Uterus (tissue), 4 donors: Measurements from ENCODE around the gene PPP3CA. TPM values are rescaled to one million over a fixed set of nuclear protein-coding genes. Genes with fewer than 3 reads are reported as not detected.

Source experiments
- DNase-seq, 2 donors: peaks; one replicate each; pipeline ENCODE4 v3.0.0-alpha.2; 2019 to 2020
- H3K27ac ChIP-seq, 2 donors: fragments of 200-600 bp; sonication (generic); 1 replicate in 1 of 2; 2 replicates in 1 of 2; pipeline ENCODE4 v1.5.1; 2016 to 2018
- H3K27me3 ChIP-seq, 2 donors: fragments of 200-600 bp; sonication (generic); one replicate each; pipeline ENCODE4 v1.5.1; 2018 to 2019; ENCODE audit warnings: control low read depth in 1 of 2
- H3K36me3 ChIP-seq, 2 donors: fragments of 200-600 bp; sonication (generic); one replicate each; pipeline ENCODE4 v1.5.1; 2019; ENCODE audit warnings: control low read depth in 1 of 2
- H3K4me1 ChIP-seq, 2 donors: fragments of 200-600 bp; sonication (generic); one replicate each; pipeline ENCODE4 v1.5.1; 2018 to 2019; ENCODE audit warnings: control low read depth in 1 of 2
- H3K4me3 ChIP-seq, 2 donors: fragments of 200-600 bp; sonication (generic); 1 replicate in 1 of 2; 2 replicates in 1 of 2; pipeline ENCODE4 v1.5.1; 2018 to 2019; ENCODE audit warnings: mild to moderate bottlenecking in 1 of 2
- H3K9me3 ChIP-seq, 2 donors: fragments of 200-600 bp; sonication (generic); one replicate each; pipeline ENCODE4 v1.5.1; 2019; ENCODE audit warnings: control low read depth in 1 of 2
- CTCF ChIP-seq, 4 experiments: fragments of 200-600 bp in 2 of 4; fragments of 450-650 bp in 2 of 4; sonication (generic) in 2 of 4; IDR thresholded peaks; one replicate each; pipeline ENCODE4 v1.5.1; 2016 to 2019; ENCODE audit warnings: antibody characterized with exemption in 4 of 4, mild to moderate bottlenecking in 2 of 4, moderate library complexity in 1 of 4
- POLR2A ChIP-seq, 2 donors: fragments of 450-650 bp; IDR thresholded peaks; one replicate each; pipeline ENCODE4 v1.6.1; 2016; ENCODE audit warnings: antibody characterized with exemption in 2 of 2, mild to moderate bottlenecking in 1 of 2, moderate library complexity in 1 of 2
- intact Hi-C: fragments of 100-400 bp; cut with DNase I; formaldehyde crosslinking; loops from one replicate; pipeline ENCODE4 v1.15.1; 2023; ENCODE audit warnings: low total_unique reads
- total RNA-seq, 4 donors: library from RNA; depleted of rRNA in 3 of 4; stranded (reverse); fragments of >200 nt in 3 of 4; gene quantifications; one replicate each; pipeline versions ENCODE4 v1.1.0 to v1.2.4, GENCODE V29; 2014 to 2023
- donor health status: DM: yes; HTN: yes; CAD: no.

Gene PPP3CA
- total RNA-seq, 4 donors from 2014 or later: 32.8 to 70.0 (median 39.8) TPM

DNA sequence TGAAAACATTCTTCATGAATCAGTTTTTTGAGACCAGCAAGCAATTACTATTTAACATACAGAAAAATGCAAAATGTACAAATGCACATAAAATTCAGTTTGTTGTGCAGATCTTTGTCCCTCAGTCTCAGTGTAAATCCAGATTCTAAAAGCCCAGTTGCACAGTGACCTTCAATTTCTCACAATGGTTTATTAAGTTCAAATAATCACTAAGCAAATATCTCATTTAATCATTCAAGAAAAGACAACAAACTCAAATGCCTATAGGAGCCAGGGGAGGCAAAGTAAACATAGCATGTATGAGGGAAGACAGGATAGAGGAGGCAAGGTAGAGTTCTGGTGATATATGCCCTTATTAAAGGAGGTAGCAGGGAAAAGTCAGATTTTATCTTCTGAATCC is 82.8 kb downstream of the PPP3CA start:
- Histone ChIP-seq H3K27me3 (no peaks in the 10 kb centered on the region), H3K9me3 (no peaks in the 10 kb centered on the region), H3K4me3 (no peak overlapping the region), H3K27ac (no peak overlapping the region), H3K36me3 (no peaks in the 10 kb centered on the region), H3K4me1 (peaks cover 0 to 3% of the 10 kb centered on the region in 2 donors)
- no peak for TF ChIP-seq POLR2A (IDR thresholded peaks at IDR 0.05)
- TF ChIP-seq CTCF (IDR thresholded peaks at IDR 0.05): no peak
- intact Hi-C loops: no loop called here
- no peak for DNase-seq

DNA sequence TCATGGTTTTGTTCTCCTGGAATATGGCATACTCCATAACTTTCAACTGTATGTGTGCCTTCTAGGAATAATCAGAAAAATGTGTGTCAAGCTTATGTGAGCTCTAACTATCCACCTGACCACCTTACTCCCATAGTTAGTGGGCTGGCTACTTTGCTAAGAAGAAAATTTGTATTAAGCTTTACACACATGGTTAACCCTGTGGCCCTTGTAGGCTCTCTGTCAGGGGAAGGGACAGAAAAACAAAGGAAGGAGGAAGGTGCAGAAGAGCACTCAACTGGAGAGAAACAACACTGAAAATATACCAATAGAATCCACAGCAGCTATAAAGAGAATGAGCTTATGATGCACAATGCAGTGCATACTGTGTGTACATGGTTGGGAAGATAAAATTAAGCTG is 84.6 kb downstream of the PPP3CA start:
- Histone ChIP-seq H3K9me3 (no peaks in the 10 kb centered on the region), H3K4me3 (no peak overlapping the region), H3K27me3 (no peaks in the 10 kb centered on the region), H3K4me1 (peaks cover 0 to 3% of the 10 kb centered on the region in 2 donors), H3K27ac (no peak overlapping the region), H3K36me3 (no peaks in the 10 kb centered on the region)
- intact Hi-C loops: no loop called here
- DNase-seq: no peak
- TF ChIP-seq CTCF (IDR thresholded peaks at IDR 0.05): no peak
- TF ChIP-seq POLR2A (IDR thresholded peaks at IDR 0.05): no peak

DNA sequence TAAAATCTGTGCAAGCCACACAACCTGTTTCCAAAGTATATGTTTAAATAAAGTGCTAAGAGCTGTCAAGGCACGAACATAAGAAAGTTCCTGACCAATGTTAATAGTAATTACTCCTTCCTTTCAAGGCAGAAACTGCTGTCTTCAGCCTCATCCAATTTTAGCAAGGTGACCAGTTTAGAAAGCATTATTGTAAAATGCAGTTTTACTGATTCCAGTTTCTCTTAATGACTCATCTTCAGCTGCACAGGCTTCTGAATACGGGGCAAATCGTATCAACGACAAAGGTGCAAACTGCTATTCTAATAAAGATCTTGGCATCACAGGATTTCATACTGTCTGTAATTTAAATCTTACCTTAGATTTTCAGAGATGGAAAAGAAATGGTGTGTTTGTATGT is 87.5 kb downstream of the PPP3CA start:
- no peaks in the 10 kb centered on the region for H3K36me3 ChIP-seq
- intact Hi-C loops: no loop called here
- H3K9me3 ChIP-seq: no peaks in the 10 kb centered on the region
- no peak overlapping the region for H3K4me3 ChIP-seq
- no peak for TF ChIP-seq CTCF (IDR thresholded peaks at IDR 0.05)
- no peak for DNase-seq
- no peak overlapping the region for H3K27ac ChIP-seq
- H3K27me3 ChIP-seq: no peaks in the 10 kb centered on the region
- peaks cover 0 to 3% of the 10 kb centered on the region in 2 donors for H3K4me1 ChIP-seq

- Histone ChIP-seq H3K9me3 (no peaks in the 10 kb centered on the region), H3K4me1 (peaks cover 0 to 3% of the 10 kb centered on the region in 2 donors), H3K27me3 (no peaks in the 10 kb centered on the region), H3K27ac (no peak overlapping the region), H3K36me3 (no peaks in the 10 kb centered on the region), H3K4me3 (no peak overlapping the region)
- DNase-seq: no peak
- intact Hi-C loops: no loop called here
- no peak for TF ChIP-seq POLR2A (IDR thresholded peaks at IDR 0.05)
- TF ChIP-seq CTCF (IDR thresholded peaks at IDR 0.05): no peak
Observed at GRCh38 chr4:101258883-101259282, 88.4 kb downstream of the PPP3CA start.

- Histone ChIP-seq H3K4me3 (no peak overlapping the region), H3K27ac (no peak overlapping the region), H3K27me3 (no peaks in the 10 kb centered on the region), H3K9me3 (no peaks in the 10 kb centered on the region), H3K36me3 (no peaks in the 10 kb centered on the region), H3K4me1 (peaks cover 0 to 3% of the 10 kb centered on the region in 2 donors)
- intact Hi-C loops: no loop called here
- no peak for TF ChIP-seq CTCF (IDR thresholded peaks at IDR 0.05)
- TF ChIP-seq POLR2A (IDR thresholded peaks at IDR 0.05): no peak
- DNase-seq: no peak
Observed at GRCh38 chr4:101256222-101256621, 91.1 kb downstream of the PPP3CA start.
